ENCODE measurements around the gene TRIM7. TPM values are rescaled to one million over a fixed set of nuclear protein-coding genes. Genes with fewer than 3 reads are reported as not detected.

TRIM7 gene
- total and polyA plus RNA-seq, 2 of the 4 experiments (the other 2 are of a cell fraction), result 0.54 to 1.0 TPM

DNA sequence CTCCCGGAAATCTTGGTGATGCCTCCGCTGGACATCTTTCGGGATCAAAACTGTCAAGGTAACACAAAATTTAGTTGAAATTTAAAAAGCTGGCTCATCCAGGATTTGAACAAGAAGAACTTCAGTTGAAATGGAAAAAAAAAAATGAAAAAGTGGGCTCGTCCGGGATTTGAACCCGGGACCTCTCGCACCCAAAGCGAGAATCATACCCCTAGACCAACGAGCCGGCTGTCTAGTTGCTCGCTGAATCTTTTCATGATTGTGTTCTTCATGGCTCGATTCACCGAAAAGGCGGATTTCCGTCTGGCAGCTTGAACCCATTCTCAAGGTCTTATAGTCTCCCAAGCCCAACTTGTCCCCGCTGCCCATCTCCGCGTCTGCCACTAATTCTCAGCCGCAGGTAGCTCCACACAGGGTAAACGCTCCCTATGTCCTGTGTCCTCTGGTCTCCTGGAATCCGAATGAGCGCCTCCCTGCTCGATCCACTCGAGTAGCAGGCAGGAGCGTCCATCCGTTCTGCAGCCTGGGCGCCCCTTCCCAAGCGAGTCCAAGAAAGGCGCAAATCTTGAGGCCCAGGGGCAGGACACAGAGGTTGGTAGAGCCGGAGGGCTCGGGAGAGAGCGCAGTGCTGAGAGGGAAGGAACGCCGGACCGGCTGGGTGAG, 16.2 kb downstream of the TRIM7 start:
- peaks cover 4% of the 10 kb centered on the region for H3K4me1 ChIP-seq (ENCODE audit: control insufficient read depth, insufficient read depth, low read length)

More for the DNA sequence above, 16.2 kb downstream of the TRIM7 start:
- intact Hi-C loops (cut with micrococcal nuclease) (loop anchor here (1.0 to 5.0 kb wide), 2 partner anchors 18 to 73 kb away; partner anchors contain the start of gene TRIM52), dilution Hi-C loops (cut with HindIII; ENCODE audit: low sequenced_read_pairs, unreplicated experiment) (no loop called here), in situ Hi-C loops (cut with MboI; ENCODE audit: low sequenced_read_pairs) (loop anchor here (5.0 to 10.0 kb wide), 2 partner anchors 68 to 384 kb away; partner anchors contain the start of gene MGAT1)
- Histone ChIP-seq H2AK9ac (replicated peaks; ENCODE audit: low read depth, low read length, poor library complexity) (peak overlapping the region; percentile 91), H3K56ac (ENCODE audit: extremely low read depth, insufficient read depth, low read length) (no peak overlapping the region), H4K20me1 (ENCODE audit: insufficient read depth, low read length) (peaks cover 12% of the 10 kb centered on the region), H4K8ac (ENCODE audit: low read depth in 2 of 2, low read length in 2 of 2) (peak overlapping the region in 1 of 2 experiments; percentile 45; a peak in 2 of 4 replicates), H2BK120ac (ENCODE audit: low read depth, low read length) (no peak overlapping the region), H3K23ac (ENCODE audit: low read depth, low read length) (peak overlapping the region; percentile 18), H2AK5ac (ENCODE audit: low read depth, low read length) (no peak overlapping the region), H2BK20ac (ENCODE audit: low read depth, low read length) (no peak overlapping the region), H2AFZ (replicated peaks; ENCODE audit: low read length, poor library complexity) (peak overlapping the region; percentile 99), H3K4ac (ENCODE audit: low read depth, low read length) (peak overlapping the region; percentile 58; the same call in 1 of the 2 replicates), H2BK5ac (ENCODE audit: low read depth, low read length, poor library complexity, severe bottlenecking) (peak overlapping the region; percentile 39), H3K14ac (replicated peaks; ENCODE audit: low read depth, low read length) (peak overlapping the region; percentile 90), H3K36me3 (ENCODE audit: control insufficient read depth, insufficient read depth, low read length) (no peaks in the 10 kb centered on the region), H3K27me3 (ENCODE audit: control insufficient read depth, insufficient read depth, low read length) (no peaks in the 10 kb centered on the region), H2BK15ac (ENCODE audit: low read depth, low read length) (no peak overlapping the region), H4K91ac (ENCODE audit: insufficient read depth, low read depth, low read length) (no peak overlapping the region), H4K5ac (ENCODE audit: low read depth, low read length) (no peak overlapping the region), H3K4me2 (ENCODE audit: low read depth, low read length) (peak overlapping the region; percentile 89), H3K79me1 (ENCODE audit: low read depth in 1 of 2, low read length in 2 of 2) (peaks cover 10 to 11% of the 10 kb centered on the region in 2 experiments; a peak in 3 of 4 replicates), H3K27ac (ENCODE audit: insufficient read depth, low read length) (no peak overlapping the region; the same call in 1 of the 2 replicates), H3K9me1 (ENCODE audit: insufficient read depth, low read length) (peaks cover 5% of the 10 kb centered on the region), H3K9me3 (ENCODE audit: control insufficient read depth, insufficient read depth, low read length) (no peaks in the 10 kb centered on the region), H3K4me3 (ENCODE audit: insufficient read depth, low read depth, low read length) (peak overlapping the region; percentile 65), H3K9ac (ENCODE audit: low read depth, low read length) (peak overlapping the region; percentile 10; the same call in 1 of the 2 replicates), H3K18ac (ENCODE audit: low read depth, low read length) (peak overlapping the region; percentile 19; the same call in 1 of the 2 replicates)
- POLR2A ChIA-PET (ENCODE audit: unreplicated experiment), result no interaction called here
- no TSS peak for BruUV-seq (replicated peaks)
- TF ChIP-seq RAD21 (IDR thresholded peaks at IDR 0.05; ENCODE audit: low read length), result peak; percentile 3; the same call in 1 of the 2 replicates
- TF ChIP-seq FOS (IDR thresholded peaks at IDR 0.05; ENCODE audit: low read depth, low read length), result peak; percentile 70
- no peak for TF ChIP-seq MAZ (IDR thresholded peaks at IDR 0.05; ENCODE audit: borderline replicate concordance, low read depth, low read length)
- ATAC-seq (ENCODE audit: low read depth) (peak; percentile 5), DNase-seq (peak; percentile 66)
- WGBS, 2 experiments (ENCODE audit: extremely low coverage in 2 of 2, insufficient read length in 1 of 2), result 0% methylated on average over 11 of the region's 35 CpGs; no CpG with 5 or more reads in 1 of the 2 experiments
- CTCF ChIA-PET, result interaction anchor here (0.8 to 1.0 kb wide), 2 partner anchors 19 to 34 kb away, joined by 3 to 4 read pairs; partner anchors contain the start of gene TRIM41

Measured in IMR-90 (cell line).